ENCODE data around the gene POC1B.

POC1B gene

GRCh38 chr12:89421092-89421835 lies 104.6 kb downstream of the POC1B start:
- no peak for DNase-seq (ENCODE audit: low spot score)

GRCh38 chr12:89418228-89418910 lies 107.5 kb downstream of the POC1B start:
- DNase-seq (ENCODE audit: low spot score) = no peak

- DNase-seq (ENCODE audit: low spot score) = peak; percentile 44
These were observed 108.4 kb downstream of the POC1B start for GRCh38 chr12:89417246-89417977.

GRCh38 chr12:89416049-89416792 lies 109.6 kb downstream of the POC1B start:
- no peak for DNase-seq (ENCODE audit: low spot score)

GRCh38 chr12:89414851-89415250 lies 111.0 kb downstream of the POC1B start:
- peak; percentile 65 for DNase-seq (ENCODE audit: low spot score)

- no peak for DNase-seq (ENCODE audit: low spot score)
These were observed 111.5 kb downstream of the POC1B start for GRCh38 chr12:89414322-89414721.

GRCh38 chr12:89413234-89413633 lies 112.6 kb downstream of the POC1B start:
- DNase-seq (ENCODE audit: low spot score) = no peak

GRCh38 chr12:89412665-89413064 lies 113.2 kb downstream of the POC1B start:
- no peak for DNase-seq (ENCODE audit: low spot score)

- no peak for DNase-seq (ENCODE audit: low spot score)
These were observed 114.0 kb downstream of the POC1B start for GRCh38 chr12:89411846-89412245.

GRCh38 chr12:89411234-89411633 lies 114.6 kb downstream of the POC1B start:
- no peak for DNase-seq (ENCODE audit: low spot score)

GRCh38 chr12:89405626-89406345 lies 120.1 kb downstream of the POC1B start:
- DNase-seq (ENCODE audit: low spot score) = no peak

- DNase-seq (ENCODE audit: low spot score) = no peak
These were observed 124.3 kb downstream of the POC1B start for GRCh38 chr12:89401433-89402058.

GRCh38 chr12:89400415-89400814 lies 125.4 kb downstream of the POC1B start:
- DNase-seq (ENCODE audit: low spot score) = no peak

GRCh38 chr12:89395712-89396111 lies 130.1 kb downstream of the POC1B start:
- no peak for DNase-seq (ENCODE audit: low spot score)

- no peak for DNase-seq (ENCODE audit: low spot score)
These were observed 132.2 kb downstream of the POC1B start for GRCh38 chr12:89393551-89394121.

GRCh38 chr12:89392391-89392790 lies 133.5 kb downstream of the POC1B start:
- DNase-seq (ENCODE audit: low spot score) = no peak

- DNase-seq (ENCODE audit: low spot score) = no peak
These were observed 134.0 kb downstream of the POC1B start for GRCh38 chr12:89391726-89392336.

- DNase-seq (ENCODE audit: low spot score) = no peak
These were observed 134.8 kb downstream of the POC1B start for GRCh38 chr12:89390802-89391673.
